Muscle layer of colon (tissue), 2 donors: ENCODE data around the gene CDH24.
A peak's percentile ranks its signal among the peaks of the same experiment; 100 is the strongest.

Experiments
- H3K27ac ChIP-seq: one replicate; pipeline ENCODE4 v1.7.0; 2013; ENCODE audit warnings: low read depth, mild to moderate bottlenecking, low read length, moderate library complexity
- H3K27me3 ChIP-seq, 2 donors: one replicate each; pipeline ENCODE4 v1.7.0; 2013; ENCODE audit warnings: low read length in 2 of 2, mild to moderate bottlenecking in 2 of 2; ENCODE audit not compliant: insufficient read depth in 2 of 2, control insufficient read depth in 1 of 2
- H3K36me3 ChIP-seq: one replicate; pipeline ENCODE4 v1.7.0; 2013; ENCODE audit warnings: mild to moderate bottlenecking, low read length; ENCODE audit not compliant: insufficient read depth
- H3K4me1 ChIP-seq: one replicate; pipeline ENCODE4 v1.7.0; 2013; ENCODE audit warnings: mild to moderate bottlenecking, low read length; ENCODE audit not compliant: insufficient read depth
- H3K4me3 ChIP-seq, 2 donors: one replicate each; pipeline ENCODE4 v1.7.0; 2013; ENCODE audit warnings: low read length in 2 of 2, low read depth in 1 of 2, mild to moderate bottlenecking in 1 of 2, moderate library complexity in 1 of 2
- H3K9ac ChIP-seq: one replicate; pipeline ENCODE4 v1.7.0; 2013; ENCODE audit warnings: low read length
- H3K9me3 ChIP-seq: one replicate; pipeline ENCODE4 v1.7.0; 2013; ENCODE audit warnings: mild to moderate bottlenecking, low read length
- donor health status: abdominal sarcoma.
- donor health status: Adenocarcinoma of cecum.

Gene CDH24

GRCh38 chr14:23086565-23086964, 29.2 kb upstream of the CDH24 start:
- Histone ChIP-seq H3K4me1 (no peaks in the 10 kb centered on the region), H3K36me3 (peaks cover 79% of the 10 kb centered on the region), H3K9me3 (no peaks in the 10 kb centered on the region), H3K27me3 (no peaks in the 10 kb centered on the region), H3K27ac (no peak overlapping the region), H3K9ac (no peak overlapping the region), H3K4me3 (no peak overlapping the region)

- Histone ChIP-seq H3K4me3 (no peak overlapping the region), H3K27ac (no peak overlapping the region), H3K27me3 (no peaks in the 10 kb centered on the region), H3K36me3 (peaks cover 80% of the 10 kb centered on the region), H3K9me3 (no peaks in the 10 kb centered on the region), H3K4me1 (no peaks in the 10 kb centered on the region), H3K9ac (no peak overlapping the region)
Measured at GRCh38 chr14:23085458-23085857, 28.1 kb upstream of the CDH24 start.

- no peak overlapping the region for H3K4me3 ChIP-seq
- no peaks in the 10 kb centered on the region for H3K27me3 ChIP-seq
- no peaks in the 10 kb centered on the region for H3K9me3 ChIP-seq
- peaks cover 80% of the 10 kb centered on the region for H3K36me3 ChIP-seq
- H3K4me1 ChIP-seq: no peaks in the 10 kb centered on the region
- no peak overlapping the region for H3K9ac ChIP-seq
- H3K27ac ChIP-seq: no peak overlapping the region
Measured at GRCh38 chr14:23080474-23080873, 23.2 kb upstream of the CDH24 start.

DNA sequence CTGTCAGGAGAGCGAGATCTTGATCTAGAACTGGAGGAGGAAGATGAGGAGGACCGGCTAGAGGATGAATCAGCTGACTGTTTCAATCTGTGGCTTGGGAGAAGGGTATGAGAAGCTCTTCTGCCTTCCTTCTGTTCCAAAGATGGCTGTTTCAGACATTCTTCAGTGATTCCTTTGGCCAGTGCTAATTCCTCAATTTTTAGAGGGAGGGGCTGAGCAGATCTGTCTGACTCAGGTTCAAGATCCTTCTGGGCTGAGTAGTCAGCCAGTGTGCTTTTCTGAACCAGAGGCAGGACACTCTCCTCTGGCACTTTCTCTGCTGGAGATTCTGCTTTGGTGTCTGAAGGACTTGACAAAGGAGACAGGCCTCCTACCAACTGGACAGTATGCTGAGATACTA, 22.4 kb upstream of the CDH24 start:
- H3K36me3 ChIP-seq: peaks cover 79% of the 10 kb centered on the region
- H3K27ac ChIP-seq: no peak overlapping the region

GRCh38 chr14:23078692-23079116, 21.4 kb upstream of the CDH24 start:
- Histone ChIP-seq H3K4me1 (no peaks in the 10 kb centered on the region), H3K9me3 (no peaks in the 10 kb centered on the region), H3K9ac (no peak overlapping the region), H3K27me3 (no peaks in the 10 kb centered on the region), H3K36me3 (peaks cover 82% of the 10 kb centered on the region), H3K4me3 (no peak overlapping the region), H3K27ac (no peak overlapping the region)

More for the DNA sequence above, 22.4 kb upstream of the CDH24 start:
- no peaks in the 10 kb centered on the region for H3K4me1 ChIP-seq
- H3K4me3 ChIP-seq: no peak overlapping the region
- H3K27me3 ChIP-seq: no peaks in the 10 kb centered on the region
- no peak overlapping the region for H3K9ac ChIP-seq
- H3K9me3 ChIP-seq: no peaks in the 10 kb centered on the region

- no peak overlapping the region for H3K4me3 ChIP-seq
- no peak overlapping the region for H3K9ac ChIP-seq
- no peaks in the 10 kb centered on the region for H3K4me1 ChIP-seq
- no peaks in the 10 kb centered on the region for H3K27me3 ChIP-seq
- peaks cover 85% of the 10 kb centered on the region for H3K36me3 ChIP-seq
- no peak overlapping the region for H3K27ac ChIP-seq
- no peaks in the 10 kb centered on the region for H3K9me3 ChIP-seq
Measured at GRCh38 chr14:23077962-23078361, 20.6 kb upstream of the CDH24 start.

DNA sequence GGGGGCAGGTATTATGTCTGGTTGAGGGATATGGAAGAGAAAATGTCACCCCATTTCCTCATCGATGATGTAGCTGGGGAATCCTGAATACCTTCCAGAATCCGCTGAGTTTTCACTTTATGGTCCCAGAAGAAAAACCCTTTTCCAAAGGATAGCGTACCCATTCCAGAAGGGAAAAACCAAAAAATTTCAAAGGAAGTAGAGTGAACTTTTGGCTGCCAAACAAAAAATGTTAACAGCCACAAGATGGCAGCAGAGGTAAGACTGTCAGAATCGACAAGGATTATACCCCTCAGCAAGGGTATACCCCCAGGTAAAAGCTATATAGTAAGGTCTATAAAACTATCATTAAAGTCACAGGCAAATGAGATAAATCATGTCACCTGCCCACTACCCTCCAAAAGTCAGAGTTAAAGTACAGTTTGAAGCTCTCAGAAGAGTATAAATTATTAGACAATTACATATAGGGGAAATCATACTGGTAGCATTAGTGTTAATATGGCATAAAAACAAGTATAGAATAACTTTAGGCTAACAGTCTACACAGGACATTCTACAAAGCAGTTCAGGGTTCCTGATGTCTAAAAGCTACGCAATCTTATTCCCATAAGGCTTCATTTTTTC, 19.6 kb upstream of the CDH24 start:
- H3K36me3 ChIP-seq: peaks cover 90% of the 10 kb centered on the region
- no peak overlapping the region for H3K27ac ChIP-seq
- no peak overlapping the region for H3K4me3 ChIP-seq
- peaks cover 6% of the 10 kb centered on the region for H3K4me1 ChIP-seq
- H3K9ac ChIP-seq: no peak overlapping the region
- no peaks in the 10 kb centered on the region for H3K27me3 ChIP-seq
- H3K9me3 ChIP-seq: no peaks in the 10 kb centered on the region

GRCh38 chr14:23074906-23075305, 17.6 kb upstream of the CDH24 start:
- Histone ChIP-seq H3K27ac (no peak overlapping the region), H3K4me1 (peaks cover 18% of the 10 kb centered on the region), H3K9me3 (no peaks in the 10 kb centered on the region), H3K9ac (no peak overlapping the region), H3K36me3 (peaks cover 70% of the 10 kb centered on the region), H3K4me3 (no peak overlapping the region), H3K27me3 (no peaks in the 10 kb centered on the region)

DNA sequence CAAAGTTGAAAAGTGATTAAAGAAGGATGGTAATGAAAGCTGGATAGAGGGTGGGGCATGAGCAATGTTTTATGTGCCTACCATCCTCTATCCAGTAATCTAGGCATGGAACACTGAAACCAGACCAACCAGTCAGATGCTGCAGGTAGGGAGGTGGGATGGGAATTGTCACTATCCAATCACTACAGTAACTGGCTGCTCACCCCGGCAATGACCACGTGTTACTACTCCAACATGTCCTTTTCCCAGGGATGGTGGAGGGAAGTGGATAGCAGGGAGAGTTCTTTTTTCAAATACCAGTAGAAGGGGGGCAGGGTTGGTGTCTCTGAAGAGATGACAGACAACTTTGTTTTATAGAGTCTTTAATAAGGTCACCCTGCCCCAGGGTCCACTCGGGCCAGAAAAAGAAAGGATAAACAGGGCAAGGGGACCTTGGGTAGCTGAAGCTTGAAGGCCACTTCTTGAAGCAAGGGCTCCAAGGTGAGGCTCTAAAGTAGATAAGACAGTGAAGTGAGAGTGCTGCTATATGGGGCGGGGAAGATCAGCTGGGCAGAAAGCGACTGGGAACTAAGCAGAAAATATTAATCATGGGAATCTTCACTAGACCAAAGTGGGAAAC, 14.7 kb upstream of the CDH24 start:
- Histone ChIP-seq H3K9ac (peak overlapping the region; percentile 80), H3K9me3 (no peaks in the 10 kb centered on the region), H3K4me3 (peak overlapping the region; percentile 50 to 73), H3K27ac (peak overlapping the region; percentile 90), H3K4me1 (peaks cover 18% of the 10 kb centered on the region), H3K27me3 (no peaks in the 10 kb centered on the region), H3K36me3 (peaks cover 56% of the 10 kb centered on the region)

DNA sequence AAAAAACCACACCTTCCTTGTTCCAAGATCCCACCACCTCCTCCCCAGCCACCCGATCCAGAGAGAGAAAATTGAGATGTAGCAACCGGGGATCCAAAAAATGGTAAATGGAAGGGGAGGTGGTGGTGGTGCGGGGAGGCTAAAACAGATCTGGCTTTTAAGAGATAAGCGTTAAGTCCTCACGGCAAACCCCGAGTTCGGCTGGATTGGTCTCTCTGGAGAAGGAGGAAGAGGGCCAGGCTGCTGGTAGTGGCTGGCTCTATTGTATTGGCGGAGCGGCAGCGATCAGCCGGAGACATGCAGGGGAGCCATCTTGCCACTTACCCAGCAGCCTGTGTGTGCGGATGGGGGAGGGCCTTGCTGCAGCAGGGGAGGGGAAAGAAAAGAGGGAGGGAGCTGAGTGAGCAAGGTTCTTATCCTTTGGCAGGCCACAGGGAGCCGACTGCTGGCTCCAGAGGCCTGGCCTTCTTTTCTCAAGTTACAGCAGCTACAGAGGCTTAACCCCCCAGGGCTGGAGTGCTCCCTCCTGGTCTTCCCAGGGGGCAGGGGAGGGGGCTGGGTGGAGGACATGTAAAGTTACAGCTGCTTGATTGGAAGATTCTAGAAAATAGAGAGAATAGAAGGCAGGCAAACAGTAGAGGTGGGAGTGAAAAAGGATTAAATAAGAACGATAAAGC, 14.1 kb upstream of the CDH24 start:
- Histone ChIP-seq H3K9me3 (no peaks in the 10 kb centered on the region), H3K4me3 (peak overlapping the region; percentile 50 to 73), H3K9ac (peak overlapping the region; percentile 80), H3K27me3 (no peaks in the 10 kb centered on the region), H3K27ac (peak overlapping the region; percentile 90), H3K4me1 (peaks cover 18% of the 10 kb centered on the region), H3K36me3 (peaks cover 54% of the 10 kb centered on the region)

DNA sequence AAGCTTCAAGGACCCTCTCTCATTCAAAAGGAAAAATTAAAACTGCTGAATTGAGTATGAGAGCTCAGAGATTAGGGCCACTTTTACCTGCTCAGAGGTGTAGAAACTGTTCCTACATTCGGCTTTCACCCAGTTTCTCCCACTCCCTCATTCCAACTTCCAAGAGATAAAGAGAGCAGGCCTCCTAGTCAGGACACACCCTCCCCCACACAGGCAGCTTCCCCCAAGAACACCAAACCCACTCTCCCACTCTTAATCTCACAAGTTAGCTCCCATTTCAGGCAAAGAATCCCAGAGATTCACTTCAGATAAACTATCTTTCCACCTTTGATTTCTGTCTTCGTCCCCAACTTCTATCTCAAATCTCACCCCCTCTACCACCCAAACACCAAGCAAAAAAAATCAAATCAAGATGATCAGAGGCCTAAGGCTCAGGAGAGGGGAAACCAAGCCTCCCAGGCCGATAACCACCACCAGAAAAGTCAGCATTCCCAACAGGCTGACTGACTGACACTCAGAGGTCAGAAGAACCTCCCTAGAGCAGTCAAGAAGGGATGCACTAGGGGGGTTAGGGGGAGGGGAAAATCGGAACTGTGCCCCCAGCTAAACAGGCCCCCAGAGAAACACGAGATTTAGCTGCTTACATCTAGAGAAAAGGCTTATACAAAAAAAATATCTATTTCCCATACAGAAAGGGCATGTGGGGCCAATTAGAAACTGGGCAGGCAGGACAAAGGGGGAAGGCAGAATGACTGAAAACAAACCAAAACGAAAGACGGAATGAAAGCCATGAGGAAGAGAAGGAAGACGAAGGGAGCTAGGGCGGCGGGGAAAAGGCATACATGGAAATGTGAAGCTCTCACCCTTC, 13.2 kb upstream of the CDH24 start:
- Histone ChIP-seq H3K4me3 (peak overlapping the region; percentile 50 to 73), H3K36me3 (peaks cover 54% of the 10 kb centered on the region)

More for the DNA sequence above, 13.2 kb upstream of the CDH24 start:
- Histone ChIP-seq H3K9me3 (no peaks in the 10 kb centered on the region), H3K27me3 (no peaks in the 10 kb centered on the region), H3K9ac (peak overlapping the region; percentile 80), H3K27ac (peak overlapping the region; percentile 90), H3K4me1 (peaks cover 18% of the 10 kb centered on the region)
